Endothelial cell (in vitro differentiated cells): Measurements from ENCODE around the gene PLCL2. TPM values are rescaled to one million over a fixed set of nuclear protein-coding genes. Genes with fewer than 3 reads are reported as not detected.

Experiments used
- DNase-seq: peaks from one replicate; pipeline ENCODE4 v3.0.0; 2021; ENCODE audit warnings: low spot score
- H3K27ac Mint-ChIP-seq: one replicate; pipeline ENCODE4 v1.8.0; 2021; ENCODE audit warnings: mixed read lengths, inconsistent platforms; ENCODE audit not compliant: unreplicated experiment
- H3K27me3 Mint-ChIP-seq: one replicate; pipeline ENCODE4 v1.8.0; 2021; ENCODE audit warnings: mild to moderate bottlenecking, moderate library complexity, mixed read lengths, inconsistent platforms; ENCODE audit not compliant: unreplicated experiment
- H3K36me3 Mint-ChIP-seq: one replicate; pipeline ENCODE4 v1.8.0; 2021; ENCODE audit warnings: mild to moderate bottlenecking, low read depth, mixed read lengths, inconsistent platforms; ENCODE audit not compliant: unreplicated experiment
- H3K4me1 Mint-ChIP-seq: one replicate; pipeline ENCODE4 v1.8.0; 2021; ENCODE audit warnings: mild to moderate bottlenecking, mixed read lengths, inconsistent platforms; ENCODE audit not compliant: unreplicated experiment
- H3K4me3 Mint-ChIP-seq: one replicate; pipeline ENCODE4 v1.8.0; 2021; ENCODE audit warnings: mild to moderate bottlenecking, mixed read lengths, inconsistent platforms; ENCODE audit not compliant: unreplicated experiment
- H3K9me3 Mint-ChIP-seq: one replicate; pipeline ENCODE4 v1.8.0; 2021; ENCODE audit warnings: mixed read lengths, inconsistent platforms; ENCODE audit not compliant: unreplicated experiment
- total RNA-seq: library from RNA; stranded (reverse); fragmentation: NEBNext Ultra II Directional; extraction: Animal tissue kit (Norgen Biotek cat#: 25700); gene quantifications from one replicate; pipeline ENCODE4 v1.2.1, GENCODE V29; 2021; ENCODE audit not compliant: unreplicated experiment
- TF ChIP-seq, protein P1 (sequence below): fragments of 200-600 bp; sonication (generic); IDR thresholded peaks from one replicate; pipeline ENCODE4 v1.5.0; 2021; ENCODE audit warnings: antibody characterized with exemption; ENCODE audit not compliant: unreplicated experiment

PLCL2 gene
- total RNA-seq, 1 donor from 2014 or later = 18.8 TPM

DNA sequence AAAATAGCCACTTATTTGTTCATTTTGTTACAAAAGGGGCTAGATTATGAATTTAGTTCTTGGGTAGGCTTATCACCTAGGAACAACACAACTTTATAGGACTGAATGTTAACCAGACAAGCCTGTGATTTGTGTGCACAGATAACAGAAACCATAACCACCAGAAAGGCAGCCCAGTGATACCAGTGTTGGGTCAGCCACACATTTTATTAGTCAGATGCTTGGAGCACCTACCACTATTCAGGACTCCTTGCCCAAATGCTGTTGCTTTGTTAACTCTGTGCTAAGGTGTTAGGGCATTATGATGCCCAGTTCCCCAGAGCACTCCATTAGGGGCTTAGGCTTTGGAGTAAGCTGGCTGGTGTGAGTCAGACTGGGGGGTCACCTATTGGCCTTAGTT lies 22.5 kb downstream of the PLCL2 start:
- Mint-ChIP-seq H3K4me3 (no peak overlapping the region), H3K4me1 (peaks cover 16% of the 10 kb centered on the region), H3K36me3 (no peaks in the 10 kb centered on the region), H3K27ac (no peak overlapping the region), H3K9me3 (no peaks in the 10 kb centered on the region), H3K27me3 (peaks cover 1% of the 10 kb centered on the region)
- TF ChIP-seq, protein P1, sequence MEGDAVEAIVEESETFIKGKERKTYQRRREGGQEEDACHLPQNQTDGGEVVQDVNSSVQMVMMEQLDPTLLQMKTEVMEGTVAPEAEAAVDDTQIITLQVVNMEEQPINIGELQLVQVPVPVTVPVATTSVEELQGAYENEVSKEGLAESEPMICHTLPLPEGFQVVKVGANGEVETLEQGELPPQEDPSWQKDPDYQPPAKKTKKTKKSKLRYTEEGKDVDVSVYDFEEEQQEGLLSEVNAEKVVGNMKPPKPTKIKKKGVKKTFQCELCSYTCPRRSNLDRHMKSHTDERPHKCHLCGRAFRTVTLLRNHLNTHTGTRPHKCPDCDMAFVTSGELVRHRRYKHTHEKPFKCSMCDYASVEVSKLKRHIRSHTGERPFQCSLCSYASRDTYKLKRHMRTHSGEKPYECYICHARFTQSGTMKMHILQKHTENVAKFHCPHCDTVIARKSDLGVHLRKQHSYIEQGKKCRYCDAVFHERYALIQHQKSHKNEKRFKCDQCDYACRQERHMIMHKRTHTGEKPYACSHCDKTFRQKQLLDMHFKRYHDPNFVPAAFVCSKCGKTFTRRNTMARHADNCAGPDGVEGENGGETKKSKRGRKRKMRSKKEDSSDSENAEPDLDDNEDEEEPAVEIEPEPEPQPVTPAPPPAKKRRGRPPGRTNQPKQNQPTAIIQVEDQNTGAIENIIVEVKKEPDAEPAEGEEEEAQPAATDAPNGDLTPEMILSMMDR = no peak
- DNase-seq = no peak

DNA sequence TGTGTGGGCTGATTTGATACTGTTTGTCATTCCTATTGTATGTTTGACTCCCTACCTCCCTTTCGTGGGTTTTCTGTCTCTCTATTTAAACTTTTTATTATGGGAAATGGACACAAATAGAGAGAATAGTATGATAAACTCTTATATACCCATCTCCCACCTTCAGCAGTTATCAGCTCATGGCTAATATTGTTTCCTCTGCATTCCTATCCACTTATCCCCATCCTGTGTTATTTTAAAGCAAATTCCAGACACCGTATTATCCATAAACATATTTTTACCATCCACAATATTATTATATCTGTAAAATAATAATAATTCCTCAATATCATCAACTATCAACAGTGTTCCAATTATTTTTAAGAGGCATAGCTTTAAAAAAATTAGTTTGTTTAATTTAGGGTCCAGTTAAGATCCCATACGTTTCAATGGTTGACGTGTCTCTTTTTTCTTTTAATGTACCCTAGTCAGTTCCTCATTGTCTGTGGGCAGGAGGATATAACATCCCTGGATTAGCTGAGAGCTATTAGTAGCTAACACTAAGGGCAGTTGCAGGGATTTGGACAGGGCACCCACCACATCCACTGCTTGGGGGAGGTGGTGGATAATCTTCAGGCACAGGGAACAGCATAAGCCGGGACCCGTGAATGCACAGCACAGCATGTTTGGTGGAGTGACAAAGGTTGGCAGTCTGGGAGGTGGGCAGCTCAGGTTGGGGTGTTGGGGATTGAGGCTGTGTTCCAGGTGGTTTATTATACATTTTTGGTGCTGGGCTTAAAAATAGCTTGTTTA lies 23.5 kb downstream of the PLCL2 start:
- TF ChIP-seq, protein P1 = no peak
- DNase-seq = no peak
- Mint-ChIP-seq H3K9me3 (no peaks in the 10 kb centered on the region), H3K27me3 (peaks cover 1% of the 10 kb centered on the region), H3K36me3 (no peaks in the 10 kb centered on the region), H3K4me3 (no peak overlapping the region), H3K4me1 (peaks cover 16% of the 10 kb centered on the region), H3K27ac (no peak overlapping the region)

DNA sequence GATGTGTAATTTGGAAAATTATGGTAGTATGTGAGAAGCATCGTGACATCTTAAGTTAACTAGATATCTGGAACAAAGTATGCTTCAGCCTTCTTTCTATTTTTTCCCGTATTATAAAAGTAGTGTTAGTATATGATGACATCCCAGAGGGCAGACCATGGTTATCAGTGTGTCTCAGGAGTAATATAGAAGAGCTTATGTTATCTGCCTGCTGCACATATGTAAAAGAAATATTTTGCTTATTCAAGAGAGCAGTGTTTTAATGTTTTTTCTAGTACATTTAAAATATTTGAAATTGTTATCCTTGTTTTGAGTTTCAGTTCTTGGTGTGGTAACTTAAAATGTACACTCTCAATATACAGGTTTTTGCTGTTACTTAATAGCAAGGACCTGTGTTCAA lies 24.1 kb downstream of the PLCL2 start:
- Mint-ChIP-seq H3K4me1 (peaks cover 16% of the 10 kb centered on the region), H3K9me3 (no peaks in the 10 kb centered on the region), H3K27ac (no peak overlapping the region)

DNA sequence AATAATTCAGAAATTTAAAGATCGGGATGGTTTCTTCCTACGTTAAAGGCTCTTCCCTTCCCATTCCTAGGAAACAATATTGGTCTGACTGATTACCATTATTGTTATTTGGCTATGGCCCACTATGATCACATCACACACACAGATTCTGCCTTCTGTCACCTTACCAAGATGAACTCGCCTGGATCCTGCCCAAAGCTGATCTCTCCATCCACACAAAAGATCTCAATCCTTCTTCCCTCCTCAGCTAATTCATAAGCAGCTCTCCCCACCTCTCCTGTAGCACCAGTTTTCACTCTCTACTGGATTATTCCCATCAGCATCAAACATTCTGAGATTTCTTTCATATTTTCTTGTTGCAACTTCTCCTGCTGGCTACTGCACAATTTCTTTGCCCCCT lies 25.0 kb downstream of the PLCL2 start:
- DNase-seq = no peak
- H3K4me3 Mint-ChIP-seq = no peak overlapping the region
- TF ChIP-seq, protein P1 = no peak
- no peak overlapping the region for H3K27ac Mint-ChIP-seq
- H3K36me3 Mint-ChIP-seq = no peaks in the 10 kb centered on the region
- peaks cover 14% of the 10 kb centered on the region for H3K4me1 Mint-ChIP-seq
- H3K27me3 Mint-ChIP-seq = peaks cover 1% of the 10 kb centered on the region
- H3K9me3 Mint-ChIP-seq = no peaks in the 10 kb centered on the region

More for the DNA sequence above, 24.1 kb downstream of the PLCL2 start:
- TF ChIP-seq, protein P1 = no peak
- no peaks in the 10 kb centered on the region for H3K36me3 Mint-ChIP-seq
- no peak overlapping the region for H3K4me3 Mint-ChIP-seq
- no peak for DNase-seq
- H3K27me3 Mint-ChIP-seq = peaks cover 1% of the 10 kb centered on the region

- peaks cover 1% of the 10 kb centered on the region for H3K27me3 Mint-ChIP-seq
- H3K36me3 Mint-ChIP-seq = no peaks in the 10 kb centered on the region
- TF ChIP-seq, protein P1 = no peak
- H3K4me1 Mint-ChIP-seq = peaks cover 14% of the 10 kb centered on the region
- no peak for DNase-seq
- H3K4me3 Mint-ChIP-seq = no peak overlapping the region
- H3K9me3 Mint-ChIP-seq = no peaks in the 10 kb centered on the region
- no peak overlapping the region for H3K27ac Mint-ChIP-seq
These were observed 25.5 kb downstream of the PLCL2 start for GRCh38 chr3:16910207-16910606.
